Hepatocyte (in vitro differentiated cells): Measurements from ENCODE around the gene EDA. TPM values are rescaled to one million over a fixed set of nuclear protein-coding genes. Genes with fewer than 3 reads are reported as not detected.

Experiments
- DNase-seq: peaks from one replicate; pipeline ENCODE4 v3.0.0-alpha.2; 2016; ENCODE audit warnings: low spot score
- H2AFZ ChIP-seq: fragments of 200-600 bp; sonication (generic); 2 replicates; pipeline ENCODE4 v1.6.0; 2016; ENCODE audit warnings: antibody characterized with exemption, mild to moderate bottlenecking
- H3K27ac ChIP-seq: fragments of 200-600 bp; sonication (generic); 2 replicates; pipeline ENCODE4 v1.5.1; 2016; ENCODE audit warnings: mild to moderate bottlenecking
- H3K27me3 ChIP-seq: fragments of 200-600 bp; sonication (generic); 2 replicates; pipeline ENCODE4 v1.6.1; 2016
- H3K36me3 ChIP-seq: fragments of 200-600 bp; sonication (generic); replicated peaks from 2 replicates; pipeline ENCODE4 v1.5.1; 2016; ENCODE audit warnings: low read depth; ENCODE audit not compliant: insufficient read depth
- H3K4me1 ChIP-seq: fragments of 200-600 bp; sonication (generic); 2 replicates; pipeline ENCODE4 v1.5.1; 2016; ENCODE audit warnings: mild to moderate bottlenecking, moderate library complexity; ENCODE audit not compliant: insufficient read depth
- H3K4me2 ChIP-seq: fragments of 200-600 bp; sonication (generic); 2 replicates; pipeline ENCODE4 v1.6.0; 2016
- H3K4me3 ChIP-seq: fragments of 200-600 bp; sonication (generic); 2 replicates; pipeline ENCODE4 v1.5.1; 2016; ENCODE audit warnings: mild to moderate bottlenecking
- H3K79me2 ChIP-seq: fragments of 200-600 bp; sonication (generic); 2 replicates; pipeline ENCODE4 v1.6.0; 2017; ENCODE audit warnings: mild to moderate bottlenecking
- H3K9me2 ChIP-seq: fragments of 200-600 bp; sonication (generic); replicated peaks from 2 replicates; pipeline ENCODE4 v1.6.0; 2017; ENCODE audit warnings: mild to moderate bottlenecking; ENCODE audit not compliant: insufficient read depth
- H3K9me3 ChIP-seq: fragments of 200-600 bp; sonication (generic); 2 replicates; pipeline ENCODE4 v1.5.1; 2016; ENCODE audit warnings: low read depth, mild to moderate bottlenecking
- H4K20me1 ChIP-seq: fragments of 200-600 bp; sonication (generic); 2 replicates; pipeline ENCODE4 v1.6.0; 2016; ENCODE audit warnings: mild to moderate bottlenecking; ENCODE audit not compliant: insufficient read depth, poor library complexity, severe bottlenecking
- CTCF ChIP-seq: fragments of 200-600 bp; sonication (generic); IDR thresholded peaks from 2 replicates; pipeline ENCODE4 v1.5.1; 2016; ENCODE audit warnings: antibody characterized with exemption, mild to moderate bottlenecking; ENCODE audit not compliant: poor library complexity
- EZH2 ChIP-seq: fragments of 200-600 bp; sonication (generic); IDR thresholded peaks from 2 replicates; pipeline ENCODE4 v1.6.1; 2016; ENCODE audit warnings: antibody characterized with exemption, mild to moderate bottlenecking, borderline replicate concordance
- EZH2phosphoT487 ChIP-seq: fragments of 200-600 bp; sonication (generic); IDR thresholded peaks from one replicate; pipeline ENCODE4 v1.6.1; 2018; ENCODE audit warnings: antibody characterized with exemption, mild to moderate bottlenecking, low read depth, moderate library complexity; ENCODE audit not compliant: unreplicated experiment, severe bottlenecking
- WGBS: methylation state at CpG from one replicate; pipeline ENCODE4 v1.1.6; 2016; ENCODE audit warnings: low lambda C conversion rate; ENCODE audit errors: missing lambda C conversion rate; 5-methylcytosine and 5-hydroxymethylcytosine counted together
- polyA plus RNA-seq: library from polyadenylated mRNA; unstranded; fragments of >200 nt; fragmentation: Nextera tagmentation; extraction: Ambion mirVana; gene quantifications from 2 replicates; pipeline ENCODE4 v1.2.1, GENCODE V29; 2016
- total RNA-seq: library from RNA; depleted of rRNA; stranded (reverse); fragments of >200 nt; gene quantifications from 2 replicates; pipeline ENCODE4 v1.2.3, GENCODE V29; 2014

Gene EDA
- total and polyA plus RNA-seq, 2 experiments from 2014 or later: 4.7 to 19.1 TPM

- WGBS: 79% methylated on average over 11 of the region's 11 CpGs
- TF ChIP-seq CTCF (no peak), EZH2phosphoT487 (no peak), EZH2 (no peak)
- H3K27me3 ChIP-seq: no peaks in the 10 kb centered on the region
- no peak for DNase-seq
- H3K4me2 ChIP-seq: no peak overlapping the region
- H3K27ac ChIP-seq: no peak overlapping the region
- H4K20me1 ChIP-seq: no peaks in the 10 kb centered on the region
- no peak overlapping the region for H2AFZ ChIP-seq
- H3K36me3 ChIP-seq: no peaks in the 10 kb centered on the region
- no peaks in the 10 kb centered on the region for H3K9me2 ChIP-seq
- H3K9me3 ChIP-seq: no peaks in the 10 kb centered on the region
- H3K4me3 ChIP-seq: no peak overlapping the region
- H3K79me2 ChIP-seq: no peaks in the 10 kb centered on the region
- H3K4me1 ChIP-seq: no peaks in the 10 kb centered on the region
Observed at GRCh38 chrX:70052895-70053615, 437.1 kb downstream of the EDA start.

GRCh38 chrX:70054391-70054790 is 438.5 kb downstream of the EDA start:
- Histone ChIP-seq H3K4me2 (no peak overlapping the region), H3K79me2 (no peaks in the 10 kb centered on the region), H3K27me3 (no peaks in the 10 kb centered on the region), H3K4me1 (no peaks in the 10 kb centered on the region), H2AFZ (no peak overlapping the region), H3K9me3 (no peaks in the 10 kb centered on the region), H3K4me3 (no peak overlapping the region), H4K20me1 (no peaks in the 10 kb centered on the region), H3K36me3 (no peaks in the 10 kb centered on the region), H3K27ac (no peak overlapping the region), H3K9me2 (no peaks in the 10 kb centered on the region)
- no peak for DNase-seq
- no peak for TF ChIP-seq EZH2
- WGBS: 73% methylated on average over 5 of the region's 5 CpGs

- H3K9me3 ChIP-seq: no peaks in the 10 kb centered on the region
- 90% methylated on average over 14 of the region's 14 CpGs for WGBS
- H2AFZ ChIP-seq: no peak within 1 kb of the TSS
- H3K4me2 ChIP-seq: no peak within 1 kb of the TSS
- H3K27me3 ChIP-seq: no peaks in the 10 kb centered on the region
- H3K4me1 ChIP-seq: no peaks in the 10 kb centered on the region
- H3K27ac ChIP-seq: no peak within 1 kb of the TSS
- TF ChIP-seq CTCF (no peak), EZH2phosphoT487 (no peak), EZH2 (no peak)
- no peaks in the 10 kb centered on the region for H3K36me3 ChIP-seq
- no peak for DNase-seq
- H3K9me2 ChIP-seq: no peaks in the 10 kb centered on the region
- no peaks in the 10 kb centered on the region for H4K20me1 ChIP-seq
- no peaks in the 10 kb centered on the region for H3K79me2 ChIP-seq
- H3K4me3 ChIP-seq: no peak within 1 kb of the TSS
Observed at GRCh38 chrX:70062076-70062475, 446.2 kb downstream of the EDA start, which contains the start of gene OTUD6A. Gene OTUD6A (plus strand): TSS chrX:70062457. CDS start chrX:70062525, 68 bp downstream.

- Histone ChIP-seq H2AFZ (no peak overlapping the region), H4K20me1 (no peaks in the 10 kb centered on the region), H3K27ac (no peak overlapping the region), H3K36me3 (no peaks in the 10 kb centered on the region), H3K9me3 (no peaks in the 10 kb centered on the region), H3K4me2 (no peak overlapping the region), H3K4me3 (no peak overlapping the region), H3K27me3 (no peaks in the 10 kb centered on the region), H3K4me1 (no peaks in the 10 kb centered on the region), H3K79me2 (no peaks in the 10 kb centered on the region), H3K9me2 (no peaks in the 10 kb centered on the region)
- no peak for DNase-seq
- 95% methylated on average over 40 of the region's 52 CpGs for WGBS
- TF ChIP-seq CTCF: no peak
- TF ChIP-seq EZH2: no peak
- TF ChIP-seq EZH2phosphoT487: no peak
Observed at GRCh38 chrX:70062961-70063550, 447.1 kb downstream of the EDA start.
